ENCODE measurements around the gene PDE11A. TPM values are rescaled to one million over a fixed set of nuclear protein-coding genes. Genes with fewer than 3 reads are reported as not detected.

PDE11A gene
- total RNA-seq, 1 experiment from 2014 or later, result 0.13 TPM

DNA sequence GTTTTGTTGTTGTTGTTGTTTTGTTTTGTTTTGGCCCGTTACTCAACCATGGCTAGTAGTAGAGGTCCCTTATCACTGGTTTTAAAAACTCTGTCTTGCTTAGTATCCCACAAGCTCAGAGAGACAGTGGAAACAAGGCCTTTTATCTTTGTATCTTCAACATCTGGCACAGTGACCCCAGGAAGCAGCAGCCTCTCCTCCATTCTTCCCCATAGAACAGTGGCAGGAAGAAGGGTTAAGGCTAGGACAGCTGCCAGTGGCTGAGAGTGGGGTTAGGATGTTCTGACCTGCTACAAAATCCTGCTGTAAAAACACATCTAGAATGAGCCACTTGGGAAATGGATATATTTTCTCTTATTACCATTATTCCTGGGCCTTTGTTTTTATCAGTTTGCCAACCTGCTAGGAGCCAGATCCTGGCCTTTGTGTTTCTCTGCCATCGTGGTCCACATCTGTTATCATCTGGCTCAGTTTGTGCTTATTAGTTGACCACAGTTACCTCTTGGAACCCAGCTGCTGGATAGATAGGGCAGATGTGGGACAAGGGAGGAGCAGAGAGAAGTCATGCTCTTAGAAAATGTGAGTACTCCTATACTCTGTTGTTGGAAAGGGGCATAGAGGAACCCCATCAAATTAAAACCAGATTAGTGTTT is 433.2 kb downstream of the PDE11A start:
- no peak overlapping the region for H4K5ac ChIP-seq (ENCODE audit: insufficient read length, low read depth, low read length)
- no peak overlapping the region for H3K18ac ChIP-seq (ENCODE audit: insufficient read length, low read depth, low read length)
- H3K9me3 ChIP-seq (ENCODE audit: control insufficient read depth, low read depth, low read length), result no peaks in the 10 kb centered on the region
- no peak overlapping the region for H3K4ac ChIP-seq (ENCODE audit: low read depth, low read length)
- H2BK120ac ChIP-seq (ENCODE audit: low read depth, low read length, poor library complexity, severe bottlenecking), result no peak overlapping the region
- H3K9me3 Mint-ChIP-seq, result peaks cover 12 to 20% of the 10 kb centered on the region in 2 experiments
- H2BK5ac ChIP-seq (ENCODE audit: insufficient read length, low read length), result no peak overlapping the region
- no peak overlapping the region for H3T11ph ChIP-seq (ENCODE audit: low read length)
- peaks cover 0 to 9% (median 9%) of the 10 kb centered on the region in 3 experiments; a peak in 4 of 7 replicates for H3K36me3 Mint-ChIP-seq (ENCODE audit: insufficient read depth in 1 of 3, low read depth in 3 of 3)
- TF ChIP-seq, protein P1, sequence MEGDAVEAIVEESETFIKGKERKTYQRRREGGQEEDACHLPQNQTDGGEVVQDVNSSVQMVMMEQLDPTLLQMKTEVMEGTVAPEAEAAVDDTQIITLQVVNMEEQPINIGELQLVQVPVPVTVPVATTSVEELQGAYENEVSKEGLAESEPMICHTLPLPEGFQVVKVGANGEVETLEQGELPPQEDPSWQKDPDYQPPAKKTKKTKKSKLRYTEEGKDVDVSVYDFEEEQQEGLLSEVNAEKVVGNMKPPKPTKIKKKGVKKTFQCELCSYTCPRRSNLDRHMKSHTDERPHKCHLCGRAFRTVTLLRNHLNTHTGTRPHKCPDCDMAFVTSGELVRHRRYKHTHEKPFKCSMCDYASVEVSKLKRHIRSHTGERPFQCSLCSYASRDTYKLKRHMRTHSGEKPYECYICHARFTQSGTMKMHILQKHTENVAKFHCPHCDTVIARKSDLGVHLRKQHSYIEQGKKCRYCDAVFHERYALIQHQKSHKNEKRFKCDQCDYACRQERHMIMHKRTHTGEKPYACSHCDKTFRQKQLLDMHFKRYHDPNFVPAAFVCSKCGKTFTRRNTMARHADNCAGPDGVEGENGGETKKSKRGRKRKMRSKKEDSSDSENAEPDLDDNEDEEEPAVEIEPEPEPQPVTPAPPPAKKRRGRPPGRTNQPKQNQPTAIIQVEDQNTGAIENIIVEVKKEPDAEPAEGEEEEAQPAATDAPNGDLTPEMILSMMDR (conservative IDR thresholded peaks at IDR 0.05), result no peak
- H4K8ac ChIP-seq (replicated peaks; ENCODE audit: insufficient read length, low read depth, low read length), result no peak overlapping the region
- no peak overlapping the region for H2AFZ ChIP-seq (ENCODE audit: low read length)
- H3K4me1 ChIP-seq (ENCODE audit: insufficient read depth, low read length), result no peaks in the 10 kb centered on the region
- H2BK15ac ChIP-seq (ENCODE audit: low read depth, low read length), result no peak overlapping the region
- no peaks in the 10 kb centered on the region for H3K79me2 ChIP-seq (ENCODE audit: insufficient read depth, low read length)
- no peak overlapping the region for H3K56ac ChIP-seq (ENCODE audit: insufficient read length, low read depth, low read length)
- no peak overlapping the region for H4K91ac ChIP-seq (ENCODE audit: insufficient read length, low read depth, low read length)
- no peak overlapping the region for H3K27ac ChIP-seq (ENCODE audit: insufficient read length, low read depth, low read length)
- peaks cover 0 to 4% of the 10 kb centered on the region in 2 experiments; a peak in 2 of 4 replicates for H3K4me1 Mint-ChIP-seq
- no peaks in the 10 kb centered on the region for H4K20me1 ChIP-seq (ENCODE audit: control insufficient read depth, insufficient read depth, insufficient read length)
- H2BK20ac ChIP-seq (ENCODE audit: low read depth, low read length, poor library complexity, severe bottlenecking), result no peak overlapping the region
- no peak overlapping the region for H3K14ac ChIP-seq (ENCODE audit: insufficient read depth, low read length)
- H3K23me2 ChIP-seq (ENCODE audit: insufficient read length, low read depth, low read length, poor library complexity, severe bottlenecking), result no peaks in the 10 kb centered on the region
- no peak overlapping the region for H3K4me2 ChIP-seq (ENCODE audit: insufficient read depth, insufficient read length, low read length)
- H3K23ac ChIP-seq (ENCODE audit: insufficient read length, low read depth, low read length), result no peak overlapping the region
- DNase-seq, result no peak
- no peak overlapping the region for H2BK12ac ChIP-seq (ENCODE audit: insufficient read length, low read depth, low read length)
- no peak overlapping the region for H2AK5ac ChIP-seq (ENCODE audit: insufficient read length, low read length)
- H3K27ac Mint-ChIP-seq, result no peak overlapping the region
- peaks cover 10% of the 10 kb centered on the region for H3K27me3 Mint-ChIP-seq (ENCODE audit: low read depth)
- no CpG with 5 or more reads among the region's 2 CpGs for WGBS (ENCODE audit: extremely low coverage, insufficient read length, low lambda C conversion rate)
- H3K9ac ChIP-seq (ENCODE audit: extremely low read depth, insufficient read length, low read length), result no peak overlapping the region
- H3K79me1 ChIP-seq (ENCODE audit: insufficient read depth, low read depth, low read length, poor library complexity, severe bottlenecking), result no peaks in the 10 kb centered on the region
- H3K4me3 Mint-ChIP-seq, result no peak overlapping the region
- H3K27me3 ChIP-seq (ENCODE audit: insufficient read depth, low read length), result no peaks in the 10 kb centered on the region
